Measurements from ENCODE around the gene WDFY2.

WDFY2 gene

DNA sequence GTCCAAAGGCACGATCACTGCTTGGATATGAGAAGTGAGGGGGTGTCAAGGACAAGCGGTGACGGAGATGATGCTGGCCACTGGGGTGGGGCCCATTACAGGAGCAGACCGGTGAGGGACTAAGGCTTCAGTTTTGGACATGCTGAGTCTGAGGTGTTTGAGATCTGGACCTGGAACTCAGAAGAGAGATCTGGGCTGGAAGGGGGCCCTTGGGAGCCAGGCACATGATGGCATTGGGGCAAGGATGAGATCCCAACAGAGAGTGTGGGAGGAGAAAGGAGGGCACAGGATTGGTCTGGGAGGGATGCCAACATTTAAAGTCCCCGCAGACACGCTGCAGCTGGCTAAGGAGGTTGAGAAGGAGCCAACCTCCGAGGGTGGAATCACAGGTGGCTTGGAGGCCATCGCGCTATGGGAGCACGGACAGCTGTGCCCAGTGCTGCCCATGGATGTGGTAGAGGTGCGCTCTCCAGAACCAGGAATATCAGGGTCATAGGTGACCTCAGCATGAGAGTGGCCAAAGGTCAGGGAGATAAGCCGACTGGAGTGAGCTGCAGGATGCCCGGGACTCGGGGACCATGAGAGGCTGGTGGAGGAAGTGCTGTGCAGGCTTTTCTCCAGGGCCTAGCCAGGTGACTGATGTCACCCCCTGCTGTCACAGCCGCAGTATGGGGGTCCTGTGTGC is 197.9 kb downstream of the WDFY2 start:
- Histone ChIP-seq H3K27me3 (peaks cover 23% of the 10 kb centered on the region), H3K36me3 (no peaks in the 10 kb centered on the region), H3K4me1 (ENCODE audit: control insufficient read depth in 1 of 2, insufficient read depth in 1 of 2, low read depth in 1 of 2, low read length in 1 of 2) (no peaks in the 10 kb centered on the region), H3K4me3 (ENCODE audit: low read depth in 1 of 2, low read length in 1 of 2) (no peak overlapping the region), H3K9me3 (no peaks in the 10 kb centered on the region), H3K27ac (no peak overlapping the region)
- TF ChIP-seq, protein P1, sequence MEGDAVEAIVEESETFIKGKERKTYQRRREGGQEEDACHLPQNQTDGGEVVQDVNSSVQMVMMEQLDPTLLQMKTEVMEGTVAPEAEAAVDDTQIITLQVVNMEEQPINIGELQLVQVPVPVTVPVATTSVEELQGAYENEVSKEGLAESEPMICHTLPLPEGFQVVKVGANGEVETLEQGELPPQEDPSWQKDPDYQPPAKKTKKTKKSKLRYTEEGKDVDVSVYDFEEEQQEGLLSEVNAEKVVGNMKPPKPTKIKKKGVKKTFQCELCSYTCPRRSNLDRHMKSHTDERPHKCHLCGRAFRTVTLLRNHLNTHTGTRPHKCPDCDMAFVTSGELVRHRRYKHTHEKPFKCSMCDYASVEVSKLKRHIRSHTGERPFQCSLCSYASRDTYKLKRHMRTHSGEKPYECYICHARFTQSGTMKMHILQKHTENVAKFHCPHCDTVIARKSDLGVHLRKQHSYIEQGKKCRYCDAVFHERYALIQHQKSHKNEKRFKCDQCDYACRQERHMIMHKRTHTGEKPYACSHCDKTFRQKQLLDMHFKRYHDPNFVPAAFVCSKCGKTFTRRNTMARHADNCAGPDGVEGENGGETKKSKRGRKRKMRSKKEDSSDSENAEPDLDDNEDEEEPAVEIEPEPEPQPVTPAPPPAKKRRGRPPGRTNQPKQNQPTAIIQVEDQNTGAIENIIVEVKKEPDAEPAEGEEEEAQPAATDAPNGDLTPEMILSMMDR (IDR thresholded peaks at IDR 0.05), result no peak

DNA sequence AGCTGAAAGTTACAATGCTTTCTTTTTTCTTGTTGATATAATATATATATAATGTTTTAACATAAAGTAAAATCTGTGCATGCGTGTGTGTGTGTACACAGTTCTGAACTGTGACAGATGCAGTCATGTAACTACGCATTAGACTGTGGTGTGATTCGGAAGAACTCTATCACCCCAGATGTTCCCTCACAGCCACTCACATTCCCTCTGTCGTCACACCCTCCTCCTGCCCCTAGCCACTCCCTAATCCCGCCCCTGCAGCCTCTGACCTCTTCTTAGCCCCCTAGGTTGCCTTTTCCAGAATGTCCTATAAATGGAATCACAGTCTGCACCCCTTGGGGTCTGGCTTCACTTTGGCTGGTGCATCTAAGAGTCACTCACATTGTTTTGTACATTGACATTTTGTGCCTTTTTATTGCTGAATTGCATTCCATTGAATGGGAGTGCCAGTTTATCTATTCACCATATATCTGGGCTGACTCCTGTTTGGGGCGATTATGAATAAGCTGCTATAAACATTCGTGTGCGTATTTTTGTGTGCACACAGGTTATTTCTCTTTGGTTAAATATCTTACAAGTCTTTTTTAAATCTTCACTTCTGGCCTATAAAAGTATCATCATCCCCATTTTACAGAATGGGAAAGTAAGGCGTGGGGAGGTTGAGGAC is 199.3 kb downstream of the WDFY2 start:
- Histone ChIP-seq H3K9me3 (no peaks in the 10 kb centered on the region), H3K4me1 (ENCODE audit: control insufficient read depth in 1 of 2, insufficient read depth in 1 of 2, low read depth in 1 of 2, low read length in 1 of 2) (no peaks in the 10 kb centered on the region), H3K27ac (no peak overlapping the region), H3K4me3 (ENCODE audit: low read depth in 1 of 2, low read length in 1 of 2) (no peak overlapping the region), H3K36me3 (no peaks in the 10 kb centered on the region), H3K27me3 (peaks cover 9% of the 10 kb centered on the region)
- TF ChIP-seq, protein P1 (IDR thresholded peaks at IDR 0.05), result no peak

DNA sequence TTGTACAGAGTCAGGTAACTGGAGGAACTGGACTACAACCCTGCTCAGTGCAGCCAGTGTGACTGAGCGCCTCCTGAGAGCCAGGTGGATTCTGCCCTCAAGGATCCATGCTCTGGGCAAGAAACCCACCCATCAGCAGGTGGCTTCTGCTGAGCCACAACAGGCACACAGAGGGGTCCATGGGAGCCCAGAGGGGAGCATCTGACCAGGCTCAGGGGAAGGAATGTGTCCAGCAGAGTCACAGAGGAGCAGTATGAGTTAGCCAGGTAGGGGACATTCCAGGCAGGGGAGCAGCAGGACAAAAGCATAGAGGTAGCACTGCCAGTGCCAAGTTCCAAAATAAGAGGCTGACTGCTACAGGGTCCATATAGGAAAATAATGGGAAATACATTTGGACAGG is 199.8 kb downstream of the WDFY2 start:
- no peaks in the 10 kb centered on the region for H3K36me3 ChIP-seq
- TF ChIP-seq, protein P1 (IDR thresholded peaks at IDR 0.05), result no peak
- no peak overlapping the region for H3K27ac ChIP-seq
- no peaks in the 10 kb centered on the region for H3K4me1 ChIP-seq (ENCODE audit: control insufficient read depth in 1 of 2, insufficient read depth in 1 of 2, low read depth in 1 of 2, low read length in 1 of 2)
- H3K9me3 ChIP-seq, result no peaks in the 10 kb centered on the region
- no peak overlapping the region for H3K4me3 ChIP-seq (ENCODE audit: low read depth in 1 of 2, low read length in 1 of 2)
- peaks cover 5% of the 10 kb centered on the region for H3K27me3 ChIP-seq

DNA sequence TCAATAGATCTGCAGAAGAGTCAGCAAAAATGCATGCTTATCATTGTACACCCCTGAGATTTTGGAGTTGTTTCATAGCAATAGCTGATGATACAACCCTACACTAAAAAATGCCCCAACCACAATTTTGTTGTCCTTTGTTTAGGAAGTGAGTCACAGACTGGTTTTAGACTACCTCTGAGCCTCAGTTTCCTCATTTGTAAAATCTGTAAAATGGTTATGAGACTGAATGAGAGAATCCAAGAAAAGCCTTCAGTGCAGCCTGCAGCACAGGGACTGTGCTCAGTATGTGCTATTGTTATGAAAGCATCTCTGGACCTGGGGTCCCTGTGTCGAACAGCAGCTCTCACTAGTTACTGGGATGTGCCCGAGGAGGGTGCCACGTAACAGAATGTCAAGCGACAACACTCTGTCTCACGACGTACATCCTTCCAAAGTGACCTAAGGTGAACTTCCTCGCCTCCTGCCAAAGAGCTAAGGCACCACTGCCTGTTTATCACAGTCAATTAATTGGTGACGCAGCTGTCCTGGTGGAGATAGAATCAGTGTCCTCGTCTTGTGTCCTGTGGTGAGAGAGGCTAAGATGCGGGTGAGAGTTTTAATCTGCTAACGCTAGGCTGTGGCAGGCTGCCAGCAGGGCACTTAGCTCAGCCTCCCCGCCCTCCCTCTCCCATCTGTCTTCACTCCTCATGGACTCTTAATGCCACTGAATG is 201.6 kb downstream of the WDFY2 start:
- H3K27ac ChIP-seq, result no peak overlapping the region

GRCh38 chr13:51786425-51787265 is 202.4 kb downstream of the WDFY2 start:
- H3K4me1 ChIP-seq (ENCODE audit: control insufficient read depth in 1 of 2, insufficient read depth in 1 of 2, low read depth in 1 of 2, low read length in 1 of 2), result no peaks in the 10 kb centered on the region
- no peaks in the 10 kb centered on the region for H3K36me3 ChIP-seq
- TF ChIP-seq, protein P1 (IDR thresholded peaks at IDR 0.05), result no peak
- H3K27me3 ChIP-seq, result peaks cover 5% of the 10 kb centered on the region
- no peaks in the 10 kb centered on the region for H3K9me3 ChIP-seq
- no peak overlapping the region for H3K4me3 ChIP-seq (ENCODE audit: low read depth in 1 of 2, low read length in 1 of 2)
- H3K27ac ChIP-seq, result no peak overlapping the region

More for the DNA sequence above, 201.6 kb downstream of the WDFY2 start:
- Histone ChIP-seq H3K4me3 (ENCODE audit: low read depth in 1 of 2, low read length in 1 of 2) (no peak overlapping the region), H3K9me3 (no peaks in the 10 kb centered on the region), H3K4me1 (ENCODE audit: control insufficient read depth in 1 of 2, insufficient read depth in 1 of 2, low read depth in 1 of 2, low read length in 1 of 2) (no peaks in the 10 kb centered on the region), H3K27me3 (peaks cover 5% of the 10 kb centered on the region), H3K36me3 (no peaks in the 10 kb centered on the region)
- TF ChIP-seq, protein P1 (IDR thresholded peaks at IDR 0.05), result no peak
